A673 (cell line): Measurements from ENCODE around the gene CCRL2. TPM values are rescaled to one million over a fixed set of nuclear protein-coding genes. Genes with fewer than 3 reads are reported as not detected.
"Not testable (repeated sequence)": the region's sequence is repeated elsewhere in the genome, so short reads cannot be mapped to it uniquely, and the experiment has no call there.

Source experiments
- BruUV-seq: library from RNA; stranded (reverse); fragments of 400-500 nt; replicated peaks from 2 replicates; lab custom pipeline; 2021; lab: Mats Ljungman, UMichigan
- CTCF ChIA-PET: fragments of 300-600 bp; sonication (Branson Sonifier 250); formaldehyde crosslinking; loops from one replicate; lab custom pipeline; 2022; ENCODE audit warnings: antibody characterized with exemption; lab: Charles Lee
- POLR2A ChIA-PET: fragments of 300-600 bp; sonication (Branson Sonifier 250); formaldehyde crosslinking; loops from one replicate; lab custom pipeline; 2022; ENCODE audit warnings: antibody characterized with exemption; ENCODE audit not compliant: low non-redundant PET; lab: Charles Lee
- DNase-seq: peaks from one replicate; pipeline ENCODE4 v3.0.0-alpha.2; 2015; ENCODE audit warnings: low spot score
- H3K27ac ChIP-seq: fragments of 200-600 bp; sonication (generic); 2 replicates; pipeline ENCODE4 v1.5.1; 2016; ENCODE audit warnings: mixed run types, low read depth, mild to moderate bottlenecking, mixed read lengths, antibody characterized with exemption, low read length; ENCODE audit not compliant: poor library complexity, severe bottlenecking
- H3K27me3 ChIP-seq: fragments of 200-600 bp; sonication (generic); replicated peaks from 2 replicates; pipeline ENCODE4 v1.6.1; 2017; ENCODE audit warnings: mixed run types, low read depth, mild to moderate bottlenecking, mixed read lengths, antibody characterized with exemption, low read length; ENCODE audit not compliant: insufficient read depth, poor library complexity
- H3K36me3 ChIP-seq: fragments of 200-600 bp; sonication (generic); 2 replicates; pipeline ENCODE4 v1.6.1; 2016; ENCODE audit warnings: mixed run types, mild to moderate bottlenecking, mixed read lengths, antibody characterized with exemption, low read length; ENCODE audit not compliant: insufficient read depth, poor library complexity, severe bottlenecking
- H3K4me1 ChIP-seq: fragments of 200-600 bp; sonication (generic); 2 replicates; pipeline ENCODE4 v1.6.1; 2017; ENCODE audit warnings: mixed run types, mild to moderate bottlenecking, mixed read lengths, antibody characterized with exemption, low read length; ENCODE audit not compliant: insufficient read depth, poor library complexity, severe bottlenecking
- H3K4me3 ChIP-seq: fragments of 200-600 bp; sonication (generic); 2 replicates; pipeline ENCODE4 v1.5.1; 2016; ENCODE audit warnings: low read depth, mixed run types, mild to moderate bottlenecking, mixed read lengths, low read length; ENCODE audit not compliant: poor library complexity, severe bottlenecking
- H3K9me3 ChIP-seq: fragments of 200-600 bp; sonication (generic); 2 replicates; pipeline ENCODE4 v1.6.1; 2016; ENCODE audit warnings: mixed run types, low read depth, mild to moderate bottlenecking, mixed read lengths, antibody characterized with exemption, low read length; ENCODE audit not compliant: poor library complexity, severe bottlenecking
- CTCF ChIP-seq: fragments of 300-800, 200-600 bp; sonication (generic); conservative IDR thresholded peaks from 2 replicates; pipeline ENCODE4 v1.5.1; 2017; ENCODE audit warnings: low read depth, mild to moderate bottlenecking, antibody characterized with exemption, low read length, moderate library complexity, mixed read lengths
- EZH2 ChIP-seq: fragments of 200-600 bp; sonication (generic); IDR thresholded peaks from 2 replicates; pipeline ENCODE4 v1.6.1; 2017; ENCODE audit warnings: borderline replicate concordance, low read depth, mild to moderate bottlenecking, mixed read lengths, antibody characterized with exemption, low read length; ENCODE audit not compliant: poor library complexity, severe bottlenecking
- intact Hi-C: fragments of 100-400 bp; cut with micrococcal nuclease; formaldehyde crosslinking; loops from one replicate; pipeline ENCODE4 v1.10.0; 2022; ENCODE audit not compliant: unreplicated experiment
- total RNA-seq: library from RNA; stranded (reverse); gene quantifications from 2 replicates; pipeline ENCODE4 v1.2.3, GENCODE V29; 2021

CCRL2 gene
- total RNA-seq, 1 experiment from 2014 or later = not detected

- H3K27ac ChIP-seq, H3K4me3 ChIP-seq, POLR2A ChIA-PET, H3K4me1 ChIP-seq, CTCF ChIA-PET, intact Hi-C loops, BruUV-seq, H3K36me3 ChIP-seq, H3K27me3 ChIP-seq, H3K9me3 ChIP-seq, DNase-seq: not testable (repeated sequence)
Observed at GRCh38 chr3:46433118-46433517, 26.1 kb downstream of the CCRL2 start.

- BruUV-seq = no TSS peak
- Histone ChIP-seq H3K36me3 (no peaks in the 10 kb centered on the region), H3K27ac (no peak overlapping the region), H3K9me3 (no peaks in the 10 kb centered on the region), H3K4me1 (no peaks in the 10 kb centered on the region), H3K4me3 (no peak overlapping the region), H3K27me3 (no peaks in the 10 kb centered on the region)
- intact Hi-C loops = no loop called here
- TF ChIP-seq CTCF (no peak), EZH2 (no peak)
- POLR2A ChIA-PET = no interaction called here
- CTCF ChIA-PET = no interaction called here
- no peak for DNase-seq
Observed at GRCh38 chr3:46433841-46434240, 26.8 kb downstream of the CCRL2 start.

- ChIA-PET CTCF (no interaction called here), POLR2A (no interaction called here)
- H3K27me3 ChIP-seq = no peaks in the 10 kb centered on the region
- DNase-seq = no peak
- TF ChIP-seq EZH2 = no peak
- TF ChIP-seq CTCF = no peak
- H3K9me3 ChIP-seq = no peaks in the 10 kb centered on the region
- no peak overlapping the region for H3K27ac ChIP-seq
- no peaks in the 10 kb centered on the region for H3K36me3 ChIP-seq
- H3K4me3 ChIP-seq = no peak overlapping the region
- BruUV-seq = no TSS peak
- H3K4me1 ChIP-seq = no peaks in the 10 kb centered on the region
- intact Hi-C loops = no loop called here
Observed at GRCh38 chr3:46435081-46435726, 28.1 kb downstream of the CCRL2 start.

GRCh38 chr3:46438831-46439230 lies 31.8 kb downstream of the CCRL2 start:
- no peak overlapping the region for H3K4me3 ChIP-seq
- no TSS peak for BruUV-seq
- POLR2A ChIA-PET = no interaction called here
- H3K27ac ChIP-seq = no peak overlapping the region
- no peaks in the 10 kb centered on the region for H3K36me3 ChIP-seq
- H3K27me3 ChIP-seq = no peaks in the 10 kb centered on the region
- H3K9me3 ChIP-seq = no peaks in the 10 kb centered on the region
- intact Hi-C loops = no loop called here
- H3K4me1 ChIP-seq = no peaks in the 10 kb centered on the region
- no peak for DNase-seq
- TF ChIP-seq EZH2 = no peak
- CTCF ChIA-PET = no interaction called here
